GM19043 (cell line): ENCODE data around the gene TOM1L2.

ENCODE experiments used
- ATAC-seq: cut with Tn5 transposase; IDR thresholded peaks from one replicate; pipeline ENCODE4 v1.9.1; 2021; ENCODE audit warnings: low read depth; ENCODE audit not compliant: unreplicated experiment

TOM1L2 gene

DNA sequence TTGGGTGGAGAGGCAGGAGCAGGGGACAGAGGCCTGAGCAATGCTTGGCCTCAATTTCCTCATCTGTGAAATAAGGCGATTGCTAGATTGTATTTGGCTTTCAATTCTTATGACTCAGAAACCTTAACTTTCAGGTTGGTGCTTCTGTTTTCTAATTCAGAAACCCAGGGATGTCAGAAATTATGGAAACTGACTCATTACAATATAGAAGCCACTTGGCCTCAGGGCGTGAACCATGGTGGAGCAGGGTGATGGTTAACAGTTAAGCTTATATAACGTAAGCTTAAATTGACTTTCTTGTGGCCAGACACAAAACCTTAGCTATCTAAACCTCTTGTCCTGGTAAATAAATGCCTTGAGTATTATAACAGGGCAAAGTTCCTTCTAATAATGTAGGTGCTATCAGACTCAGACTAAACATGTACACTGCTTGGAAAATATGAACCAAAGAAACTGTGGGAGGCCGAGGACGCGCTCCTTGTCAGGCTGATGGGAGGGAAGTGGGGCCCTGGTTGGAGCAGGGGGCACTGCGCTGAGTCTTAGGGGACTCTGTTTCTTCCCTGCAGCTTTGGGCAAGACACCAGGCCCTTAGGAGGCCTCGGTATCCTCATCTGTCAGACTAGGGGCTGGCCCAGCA lies 118.3 kb downstream of the TOM1L2 start:
- no peak for ATAC-seq

DNA sequence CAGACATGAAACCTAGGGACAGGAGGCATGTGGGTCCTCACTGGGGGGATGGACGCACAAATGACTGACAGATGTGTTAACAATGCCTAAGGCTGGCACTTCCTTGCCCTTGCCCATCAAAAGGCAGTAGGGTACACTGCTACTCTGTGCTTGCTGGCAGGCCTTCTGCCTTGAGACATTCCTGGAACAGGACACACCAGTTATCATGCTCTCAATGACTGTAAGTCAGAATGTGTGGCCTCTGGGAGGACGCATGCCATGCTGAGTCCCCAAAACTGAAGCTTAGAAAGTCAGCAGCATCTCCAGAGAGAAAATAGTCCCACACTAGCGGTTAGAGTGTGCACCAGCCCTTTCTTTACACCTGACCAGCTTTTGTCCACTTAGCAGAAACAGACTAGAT lies 119.3 kb downstream of the TOM1L2 start:
- no peak for ATAC-seq

DNA sequence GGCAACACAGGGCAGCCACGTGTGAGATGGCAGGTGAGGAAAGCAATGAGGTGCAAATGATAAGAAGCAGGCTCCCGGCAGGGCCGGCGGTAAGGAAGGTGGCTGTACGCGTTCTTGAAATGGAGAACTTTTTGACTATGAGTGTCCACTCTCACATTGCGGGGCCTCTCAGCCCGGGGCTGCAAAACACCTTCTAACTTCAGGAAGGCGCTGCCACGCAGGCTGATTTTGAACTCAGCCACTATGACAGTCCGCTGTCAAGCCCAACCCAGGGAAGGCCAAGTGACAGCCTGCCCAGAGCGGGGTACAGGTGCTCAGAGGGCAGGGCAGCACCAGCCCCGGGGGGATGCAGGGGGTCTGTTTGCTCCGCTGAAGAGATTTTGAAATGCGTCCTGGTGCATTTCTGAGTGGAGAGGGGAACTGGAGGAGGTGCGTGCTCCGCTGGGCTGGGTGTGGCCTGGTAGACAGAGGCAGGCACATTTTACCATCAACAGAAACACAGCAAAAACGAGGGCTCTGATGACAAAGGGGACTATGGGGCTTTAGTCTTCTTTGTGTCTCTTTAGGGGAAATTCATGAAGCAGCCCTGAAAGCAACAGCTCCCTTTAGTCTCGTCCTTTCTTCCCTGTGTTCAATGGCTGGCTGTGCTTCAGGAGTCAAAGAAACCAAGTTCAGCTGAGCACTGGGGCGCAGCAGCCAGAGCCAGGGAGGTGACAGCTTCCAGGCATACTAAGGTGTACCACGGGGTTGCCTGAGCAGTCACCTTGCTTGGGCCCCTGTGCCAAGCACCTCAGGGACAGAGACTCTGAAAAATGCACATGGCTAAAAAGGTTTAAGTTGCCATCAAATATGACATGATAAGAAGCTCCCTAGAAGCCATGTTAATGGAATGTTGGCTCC lies 120.8 kb downstream of the TOM1L2 start:
- no peak for ATAC-seq

DNA sequence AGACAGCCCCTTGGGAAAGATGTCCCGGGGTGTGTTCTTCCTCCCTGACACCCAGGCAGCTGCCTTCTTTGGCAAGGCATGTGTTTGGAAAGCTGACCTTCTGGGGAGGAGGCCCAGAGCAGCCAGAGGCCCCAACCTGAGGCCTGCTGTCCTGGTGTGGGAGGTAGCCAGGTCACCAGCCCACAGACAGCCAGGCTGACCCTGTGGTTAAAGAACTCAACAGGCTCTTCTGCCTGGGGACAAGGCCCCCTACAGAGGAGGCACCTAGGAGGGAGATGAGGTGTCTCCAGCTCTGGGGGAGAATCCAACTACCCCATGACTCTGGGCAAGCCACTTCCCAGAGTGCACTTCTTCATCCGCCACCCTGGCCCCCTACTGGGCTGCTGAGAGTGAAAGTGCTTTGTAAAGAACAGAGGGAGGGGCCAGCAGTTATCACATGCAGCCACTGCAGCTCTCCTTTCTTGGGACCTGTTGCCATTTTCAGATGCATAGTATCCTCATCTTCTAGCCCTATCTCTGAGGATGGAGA lies 122.3 kb downstream of the TOM1L2 start:
- ATAC-seq = no peak

DNA sequence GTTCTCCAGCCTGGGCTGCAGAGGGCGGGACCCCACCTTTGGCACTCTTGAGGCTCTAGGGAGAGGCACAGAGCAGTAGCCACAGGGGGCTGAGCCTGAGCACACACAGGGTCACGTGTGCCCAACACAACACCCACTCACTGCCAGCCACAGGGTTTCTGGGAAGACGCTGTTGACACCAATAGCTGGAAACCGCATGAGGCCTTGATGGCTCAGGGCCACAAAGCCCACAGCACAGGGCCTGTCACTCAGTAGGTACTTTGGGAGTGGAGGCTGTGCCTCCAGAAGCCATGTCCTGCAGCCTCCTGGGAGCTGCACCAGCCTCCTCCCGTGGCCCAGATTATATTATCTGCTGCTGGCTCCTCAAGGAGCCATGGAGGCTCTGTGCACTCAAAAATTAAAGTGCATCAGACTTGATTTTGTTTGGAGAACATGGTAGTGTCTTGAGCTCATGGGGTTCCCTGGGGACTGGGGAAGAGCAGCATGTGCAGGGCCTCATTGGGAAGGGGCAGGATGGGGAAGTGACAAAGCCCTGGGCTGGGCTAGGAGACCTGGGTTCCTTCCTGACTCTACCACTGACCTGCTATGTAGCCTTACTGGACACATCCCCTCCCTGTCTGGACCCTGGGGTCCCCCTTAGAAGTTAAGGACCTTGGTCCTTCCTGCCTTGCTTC lies 122.9 kb downstream of the TOM1L2 start:
- ATAC-seq = no peak

DNA sequence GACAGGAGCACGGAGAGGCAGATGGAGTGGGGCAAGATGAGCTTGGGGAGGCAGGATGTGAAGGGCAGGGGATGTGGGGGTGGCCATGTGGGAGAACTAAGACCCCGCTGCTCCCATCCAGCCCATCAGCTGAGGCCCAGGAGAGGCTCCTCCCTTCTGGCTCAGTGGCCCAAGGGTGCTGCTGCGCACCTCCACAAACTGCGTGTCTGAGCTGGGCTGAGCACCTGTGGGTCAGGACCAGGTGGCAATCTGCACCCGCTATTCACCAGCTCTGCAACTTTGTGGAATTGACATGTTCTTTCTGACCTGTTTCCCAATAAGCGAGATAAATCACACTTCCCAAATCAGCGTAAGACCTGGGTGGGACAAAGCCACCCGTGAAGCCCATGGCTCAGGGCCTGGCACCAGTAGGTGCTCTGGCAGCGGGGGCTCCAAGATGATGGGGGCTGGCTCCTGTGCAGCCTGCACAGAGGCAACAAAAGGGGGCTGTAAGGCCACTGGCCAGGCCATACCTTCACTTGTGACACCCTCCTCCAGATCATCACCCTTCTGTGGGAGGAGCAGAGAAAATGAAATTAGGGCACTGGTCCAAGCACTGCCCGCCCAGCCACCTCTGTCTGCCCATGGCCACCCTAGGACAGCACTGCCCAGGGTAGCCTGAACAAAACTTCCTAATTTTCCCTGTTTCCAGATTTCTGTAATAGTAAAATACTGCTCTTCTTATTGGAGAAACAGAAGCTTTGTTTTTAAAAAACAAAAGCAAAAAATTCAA lies 123.7 kb downstream of the TOM1L2 start:
- ATAC-seq = no peak

DNA sequence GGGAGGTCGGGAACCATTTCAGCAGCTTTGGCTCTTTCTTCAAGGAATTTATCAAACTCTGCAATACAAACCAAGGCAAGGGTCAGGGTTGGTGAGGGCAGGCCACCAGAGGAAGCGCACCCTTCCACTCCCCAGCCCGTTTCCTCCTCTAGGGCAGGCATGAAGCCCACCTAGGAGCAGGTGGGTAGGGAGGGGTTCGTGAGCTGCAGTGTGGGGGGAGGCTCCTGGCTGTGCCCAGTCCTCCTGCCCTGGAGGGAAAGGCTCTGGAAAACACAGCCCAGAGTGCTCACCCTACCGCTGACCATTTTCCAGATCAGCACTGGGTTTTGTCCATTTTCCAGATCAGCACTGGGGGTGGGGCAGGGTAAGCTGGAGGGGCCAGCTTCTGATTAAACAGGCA lies 124.5 kb downstream of the TOM1L2 start:
- ATAC-seq = no peak

DNA sequence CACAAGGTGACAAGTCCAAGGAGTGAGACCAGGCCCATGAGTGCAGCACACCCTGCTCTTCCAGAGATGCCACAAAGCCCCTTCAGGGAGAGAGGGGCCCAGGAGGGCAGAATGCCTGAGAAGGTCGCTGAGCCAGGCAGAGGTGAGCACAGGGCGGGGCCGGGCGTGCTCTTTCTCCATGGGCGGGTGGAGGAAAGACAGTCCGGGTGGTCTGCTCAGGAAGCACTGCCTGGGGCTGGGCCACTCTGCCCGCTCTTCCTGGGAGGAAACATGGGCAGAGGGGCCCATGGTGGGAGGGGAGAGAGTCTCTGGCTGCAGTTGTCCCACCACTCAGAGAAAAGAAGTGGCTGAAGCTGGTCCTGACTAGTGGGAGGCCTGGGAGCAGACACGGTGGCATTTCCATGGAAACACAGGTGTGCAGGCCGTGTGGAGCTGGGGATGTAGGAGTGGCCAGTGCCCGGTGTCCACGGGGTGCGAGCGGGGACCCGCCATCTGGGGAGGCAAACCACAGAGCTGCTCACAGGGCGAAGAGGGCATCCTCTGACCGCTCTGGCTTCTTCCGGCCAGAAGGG lies 125.0 kb downstream of the TOM1L2 start:
- ATAC-seq = no peak

DNA sequence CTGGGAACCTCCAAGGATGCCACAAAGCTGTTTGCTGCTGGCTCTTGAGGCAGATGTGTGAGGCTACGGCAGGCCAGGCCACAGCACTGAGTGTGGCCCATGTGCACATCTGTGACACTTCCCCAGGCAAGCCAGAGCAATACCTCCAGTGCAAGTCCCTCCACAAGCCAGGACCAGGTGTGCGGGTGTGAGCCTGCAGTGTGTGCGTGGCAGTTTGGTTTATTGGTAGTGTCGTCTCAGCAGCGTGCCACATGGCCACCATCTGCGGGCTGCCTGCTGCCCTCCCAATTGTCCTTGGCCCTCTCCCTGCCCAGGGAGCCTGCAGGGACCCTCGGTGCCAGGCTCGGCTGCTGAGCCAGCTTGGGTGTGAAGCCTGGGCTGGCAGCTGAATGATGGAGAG lies 125.6 kb downstream of the TOM1L2 start:
- no peak for ATAC-seq

DNA sequence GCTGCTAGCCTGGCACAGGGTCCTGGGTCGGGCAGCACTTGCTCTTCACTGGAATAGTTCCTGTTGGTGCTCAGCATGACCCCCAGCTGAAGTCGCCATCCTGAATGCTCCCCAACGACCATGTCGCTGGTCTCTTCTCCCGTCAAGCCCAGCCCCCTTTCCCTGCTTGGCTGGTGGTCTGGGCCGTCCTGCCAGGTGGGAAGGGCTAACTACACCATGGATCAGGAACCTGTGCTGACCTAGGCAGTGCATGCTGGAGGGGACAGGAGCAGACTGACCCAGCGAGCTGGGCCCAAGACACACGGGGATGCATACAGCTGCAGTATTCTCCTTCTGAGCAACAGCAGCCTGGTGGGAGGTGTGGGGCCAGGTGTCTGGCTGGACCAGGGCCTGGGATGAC lies 126.2 kb downstream of the TOM1L2 start:
- ATAC-seq = no peak

DNA sequence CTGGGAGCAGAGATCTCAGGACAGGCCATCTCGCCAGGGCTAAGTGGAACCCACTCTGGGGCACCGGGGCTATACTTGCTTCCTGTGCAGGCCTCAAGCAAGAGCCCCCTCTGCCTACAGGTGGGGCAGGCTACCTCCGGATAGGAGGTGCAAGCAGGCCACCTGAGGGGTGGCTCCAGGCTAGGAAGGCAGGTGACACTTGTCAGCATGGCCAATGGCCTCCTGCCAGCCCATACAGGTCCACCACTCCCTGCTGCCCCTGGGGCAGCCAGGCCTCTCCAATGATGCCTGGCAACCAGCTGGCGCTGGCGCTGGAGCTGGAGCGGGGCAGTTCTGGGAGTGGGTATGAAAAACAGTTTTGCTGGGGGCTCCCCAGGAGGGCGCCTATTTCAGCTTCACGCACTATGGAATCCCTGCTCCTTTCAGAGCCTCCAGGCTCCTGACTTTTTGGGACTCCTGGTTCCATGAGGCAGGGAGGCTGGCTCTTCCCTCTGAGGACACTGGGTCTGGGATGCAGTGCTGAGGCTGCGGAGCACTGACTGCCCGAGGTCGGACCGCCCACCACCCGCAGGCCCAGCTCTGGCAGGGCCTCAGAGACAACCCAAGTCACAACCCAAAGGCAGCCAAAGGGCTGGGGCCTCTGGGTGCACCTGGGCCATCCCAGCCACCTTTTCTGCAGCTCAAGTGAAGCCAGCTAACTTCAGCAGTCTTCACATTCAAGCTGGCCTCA lies 127.0 kb downstream of the TOM1L2 start:
- no peak for ATAC-seq

DNA sequence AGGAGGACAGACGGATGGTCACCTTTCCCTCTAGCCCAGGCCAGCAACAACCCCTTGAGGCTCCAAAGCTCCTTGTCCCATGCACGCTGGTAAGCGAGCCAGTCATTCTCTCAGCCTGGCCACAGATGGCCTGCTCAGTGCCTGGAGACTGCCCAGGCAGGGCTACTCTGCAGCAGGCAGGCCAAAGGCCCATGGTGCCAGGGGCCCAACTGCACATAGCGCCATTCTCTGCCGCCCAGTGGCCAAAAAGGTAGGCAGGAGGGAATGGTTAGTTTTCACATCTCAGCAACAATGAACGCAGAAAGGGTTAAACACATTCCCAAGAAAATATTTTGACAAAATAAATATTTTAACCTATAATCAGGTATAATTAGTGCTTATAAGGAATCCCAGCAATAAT lies 127.7 kb downstream of the TOM1L2 start:
- no peak for ATAC-seq

DNA sequence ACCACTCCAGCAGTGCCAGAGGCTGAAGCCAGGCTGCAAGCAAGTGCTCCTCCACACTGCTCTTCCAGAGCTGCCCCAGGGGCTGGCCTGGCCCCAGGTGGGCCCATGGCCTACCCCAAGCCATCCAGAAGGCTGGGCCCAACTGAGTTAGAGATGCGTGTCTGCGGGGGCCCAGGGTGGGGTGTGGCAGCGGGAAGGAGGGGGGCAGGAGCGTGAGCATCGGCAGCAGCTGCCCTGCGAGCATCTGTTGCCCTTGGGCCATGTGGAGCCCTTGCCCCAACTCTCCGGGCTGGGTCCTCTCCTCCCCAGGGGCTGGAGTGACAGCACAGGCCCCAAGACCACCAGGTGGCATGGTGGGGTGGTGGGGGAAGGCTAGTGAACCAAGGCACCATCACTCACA lies 128.1 kb downstream of the TOM1L2 start:
- no peak for ATAC-seq

DNA sequence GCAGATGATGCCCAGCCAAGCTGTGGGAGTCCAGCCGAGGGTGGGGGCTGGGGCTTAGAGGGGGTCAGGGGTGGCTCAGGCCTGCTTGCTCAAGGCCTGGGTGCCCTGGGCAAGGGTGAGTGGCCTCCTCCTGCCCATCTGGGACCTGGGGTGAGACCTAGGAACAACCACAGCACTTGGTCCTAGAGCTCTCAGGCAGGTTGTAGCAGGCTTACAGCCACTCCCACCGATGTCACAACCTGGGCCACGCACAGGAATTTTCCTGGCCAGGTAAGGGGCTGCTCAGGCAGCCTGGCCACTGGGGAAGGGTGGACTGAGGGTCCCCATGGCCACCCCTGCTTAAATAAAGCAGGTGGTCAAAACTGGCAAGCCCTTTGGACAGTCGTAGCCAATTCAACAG lies 129.1 kb downstream of the TOM1L2 start:
- ATAC-seq = no peak

DNA sequence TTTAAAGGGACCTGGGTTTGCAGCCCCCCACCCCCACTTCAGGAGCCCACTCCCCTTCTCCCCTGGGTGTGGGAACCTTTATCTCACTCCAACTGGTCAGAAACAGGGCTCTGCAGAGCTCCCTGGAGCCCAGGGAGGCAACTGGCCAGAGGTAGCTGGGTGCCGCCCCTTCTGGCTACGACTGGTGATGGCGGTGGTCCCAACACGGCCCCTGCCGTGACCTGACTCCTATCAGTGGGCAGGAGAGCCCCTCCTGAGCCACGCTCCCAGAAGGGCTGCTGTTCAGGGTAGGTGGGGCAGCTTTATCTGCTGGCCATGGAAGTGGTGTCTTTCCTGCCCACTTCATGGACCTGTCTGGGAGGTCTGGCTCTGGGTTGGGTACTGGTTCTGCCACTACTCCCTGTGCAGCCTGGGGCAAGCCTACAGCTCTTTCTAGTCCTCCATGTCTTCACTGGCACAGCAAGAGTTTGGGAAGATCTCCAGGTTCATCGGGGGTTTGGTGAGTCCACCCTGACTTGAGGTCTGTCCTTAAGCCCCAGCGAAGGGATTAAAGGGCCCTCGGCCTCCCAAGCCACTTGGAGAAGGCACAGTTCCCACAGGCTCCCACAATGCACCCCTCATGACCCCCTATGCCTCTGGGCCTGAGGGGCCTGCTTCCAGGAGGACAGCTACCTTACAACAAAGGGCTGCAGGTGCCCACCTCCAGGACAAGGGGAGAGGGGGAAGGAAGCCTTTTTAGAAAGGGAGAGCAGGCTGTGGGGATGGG lies 129.9 kb downstream of the TOM1L2 start:
- no peak for ATAC-seq

DNA sequence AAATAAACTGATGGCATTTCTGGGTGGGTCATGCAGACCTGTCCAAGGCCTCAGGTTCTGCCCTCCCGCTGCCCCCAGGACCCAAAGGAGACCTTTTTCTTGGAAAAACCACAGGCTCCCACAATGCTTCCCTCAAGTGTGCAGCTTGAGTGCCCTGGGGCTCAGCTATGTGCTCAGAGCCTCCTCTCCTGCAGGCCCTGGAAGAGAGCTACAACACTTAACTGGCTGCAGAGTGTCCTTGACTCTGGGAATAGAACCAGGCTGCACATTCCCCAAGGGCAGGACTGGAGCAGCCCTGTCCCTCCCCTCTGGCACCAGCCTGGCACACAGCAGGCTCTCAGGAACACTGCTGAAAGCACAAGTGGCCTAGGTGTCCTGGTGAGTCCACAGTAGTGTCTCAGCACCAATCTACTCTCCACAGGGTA lies 130.6 kb downstream of the TOM1L2 start:
- ATAC-seq = no peak

DNA sequence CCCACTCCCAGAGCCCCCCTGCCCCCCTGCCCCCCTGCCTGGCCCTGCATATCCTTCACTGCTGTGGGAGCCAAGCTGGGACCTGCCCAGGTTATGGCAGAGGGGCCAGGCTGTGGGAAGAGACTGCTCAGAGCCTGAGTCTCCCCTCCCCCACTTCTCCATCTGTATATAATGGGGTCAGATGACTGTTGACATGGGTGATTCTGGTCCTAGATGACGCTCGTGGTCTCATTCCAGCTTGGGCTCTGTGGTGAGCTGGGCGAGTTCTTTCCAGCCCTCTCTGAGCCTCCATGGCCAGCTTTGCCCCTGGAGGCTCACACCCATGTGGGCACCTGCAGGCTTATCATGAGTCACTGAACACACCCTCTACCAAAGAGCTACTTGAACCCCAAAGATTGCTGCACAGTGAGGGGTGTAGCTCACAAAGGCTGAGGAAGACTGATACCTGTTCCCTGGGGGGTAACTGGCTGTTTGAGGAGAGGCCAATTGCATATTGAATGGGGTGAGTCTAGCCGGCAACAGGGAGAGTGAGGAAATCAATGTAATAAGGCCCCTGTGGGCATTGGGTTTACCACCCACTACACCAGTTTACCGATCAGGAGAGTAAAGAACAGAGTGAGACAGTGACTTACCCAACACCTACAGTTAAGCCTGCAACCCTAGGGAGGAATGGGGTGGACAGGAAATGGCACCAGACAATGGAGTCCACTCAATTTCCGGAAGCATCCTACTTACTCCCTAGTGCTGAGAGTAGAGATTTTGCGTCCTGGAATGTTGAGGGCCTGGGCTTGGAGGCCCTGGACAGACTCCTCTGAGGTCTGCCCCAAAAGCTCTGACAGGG lies 131.2 kb downstream of the TOM1L2 start:
- ATAC-seq = no peak
